ENCODE measurements around the gene TELO2. TPM values are rescaled to one million over a fixed set of nuclear protein-coding genes. Genes with fewer than 3 reads are reported as not detected.

Gene TELO2
- total RNA-seq, 2 donors from 2014 or later = 24.8 to 27.9 TPM

DNA sequence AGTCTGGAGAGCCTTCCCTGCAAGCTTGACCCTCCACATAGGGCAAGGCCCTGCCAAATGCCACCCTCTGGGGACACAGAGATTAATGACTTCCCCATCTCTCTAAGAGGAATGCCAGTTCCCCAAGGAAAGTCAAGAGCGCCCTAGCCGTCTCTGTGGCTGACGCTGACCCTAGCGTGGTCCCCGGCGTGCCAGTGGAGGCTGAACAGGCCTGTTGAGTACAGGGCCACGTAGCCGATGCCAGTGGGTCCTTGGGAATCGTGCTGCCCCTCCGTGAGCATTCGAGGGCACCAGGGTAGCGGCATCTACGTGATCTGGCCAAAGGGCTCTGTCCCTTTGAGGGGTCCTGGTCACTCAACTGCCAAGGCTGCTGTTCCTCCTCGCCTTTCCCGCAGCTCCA lies 57.5 kb downstream of the TELO2 start:
- H3K27ac ChIP-seq = peak overlapping the region; percentile 77 to 95
- H3K4me1 ChIP-seq (ENCODE audit: control insufficient read depth in 1 of 2, low read depth in 2 of 2) = peaks cover 49 to 64% of the 10 kb centered on the region in 2 donors
- peaks cover 22% of the 10 kb centered on the region for H3K36me3 ChIP-seq
- DNase-seq (ENCODE audit: low spot score) (no peak), ATAC-seq (ENCODE audit: insufficient number of reproducible peaks, low FRiP score, low read depth) (no peak)
- no peak overlapping the region for H3K4me3 ChIP-seq
- TF ChIP-seq, protein P1, sequence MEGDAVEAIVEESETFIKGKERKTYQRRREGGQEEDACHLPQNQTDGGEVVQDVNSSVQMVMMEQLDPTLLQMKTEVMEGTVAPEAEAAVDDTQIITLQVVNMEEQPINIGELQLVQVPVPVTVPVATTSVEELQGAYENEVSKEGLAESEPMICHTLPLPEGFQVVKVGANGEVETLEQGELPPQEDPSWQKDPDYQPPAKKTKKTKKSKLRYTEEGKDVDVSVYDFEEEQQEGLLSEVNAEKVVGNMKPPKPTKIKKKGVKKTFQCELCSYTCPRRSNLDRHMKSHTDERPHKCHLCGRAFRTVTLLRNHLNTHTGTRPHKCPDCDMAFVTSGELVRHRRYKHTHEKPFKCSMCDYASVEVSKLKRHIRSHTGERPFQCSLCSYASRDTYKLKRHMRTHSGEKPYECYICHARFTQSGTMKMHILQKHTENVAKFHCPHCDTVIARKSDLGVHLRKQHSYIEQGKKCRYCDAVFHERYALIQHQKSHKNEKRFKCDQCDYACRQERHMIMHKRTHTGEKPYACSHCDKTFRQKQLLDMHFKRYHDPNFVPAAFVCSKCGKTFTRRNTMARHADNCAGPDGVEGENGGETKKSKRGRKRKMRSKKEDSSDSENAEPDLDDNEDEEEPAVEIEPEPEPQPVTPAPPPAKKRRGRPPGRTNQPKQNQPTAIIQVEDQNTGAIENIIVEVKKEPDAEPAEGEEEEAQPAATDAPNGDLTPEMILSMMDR (IDR thresholded peaks at IDR 0.05) = no peak
- no peaks in the 10 kb centered on the region for H3K9me3 ChIP-seq
- H3K27me3 ChIP-seq (replicated peaks; ENCODE audit: insufficient read depth) = no peaks in the 10 kb centered on the region

DNA sequence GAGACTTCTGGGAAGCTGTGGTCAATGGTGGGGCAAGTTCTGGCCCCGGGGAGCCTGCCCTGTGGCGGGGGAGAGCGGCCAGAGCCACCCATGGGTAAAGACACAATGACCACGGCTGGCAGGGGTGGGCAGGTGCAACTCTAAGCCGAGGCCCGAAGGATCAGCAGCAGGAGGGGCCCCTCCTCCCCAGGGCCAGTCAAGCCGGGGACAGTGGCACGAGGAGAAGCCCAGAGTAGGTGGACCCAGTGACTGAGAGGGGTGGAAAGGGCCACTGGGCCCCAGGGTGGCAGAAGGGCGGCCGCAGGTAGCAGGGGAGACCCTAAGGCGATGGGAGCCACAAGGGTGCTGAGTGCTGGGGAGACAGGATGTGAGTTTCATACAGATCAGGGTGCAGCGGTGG lies 58.0 kb downstream of the TELO2 start:
- H3K36me3 ChIP-seq = peaks cover 26% of the 10 kb centered on the region
- no peak overlapping the region for H3K4me3 ChIP-seq

DNA sequence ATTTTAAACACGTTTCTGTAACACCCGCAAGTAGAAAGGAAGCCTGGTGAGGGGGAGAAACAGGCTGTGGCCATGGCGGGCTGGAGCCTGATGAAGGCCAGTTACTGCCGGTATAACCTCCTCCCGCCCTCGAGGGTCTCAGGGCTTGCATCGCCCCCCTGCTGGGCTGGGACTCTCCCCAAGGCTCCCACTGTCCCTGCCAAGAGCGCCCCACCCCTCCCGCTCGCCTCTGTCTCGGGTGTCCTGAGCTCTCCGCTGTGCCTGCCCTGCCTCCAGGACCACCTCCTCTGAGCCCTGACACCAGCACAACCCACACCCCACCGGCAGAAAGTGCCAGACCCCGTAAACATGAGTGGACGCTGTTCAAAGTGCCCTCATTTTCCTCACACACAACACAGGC lies 59.0 kb downstream of the TELO2 start:
- Histone ChIP-seq H3K9me3 (no peaks in the 10 kb centered on the region), H3K36me3 (peaks cover 27% of the 10 kb centered on the region), H3K4me1 (ENCODE audit: control insufficient read depth in 1 of 2, low read depth in 2 of 2) (peaks cover 35 to 63% of the 10 kb centered on the region in 2 donors), H3K27ac (no peak overlapping the region), H3K4me3 (no peak overlapping the region), H3K27me3 (replicated peaks; ENCODE audit: insufficient read depth) (no peaks in the 10 kb centered on the region)
- DNase-seq (ENCODE audit: low spot score) (no peak), ATAC-seq (ENCODE audit: insufficient number of reproducible peaks, low FRiP score, low read depth) (no peak)
- TF ChIP-seq, protein P1 (IDR thresholded peaks at IDR 0.05) = no peak

More for the DNA sequence above, 58.0 kb downstream of the TELO2 start:
- Histone ChIP-seq H3K4me1 (ENCODE audit: control insufficient read depth in 1 of 2, low read depth in 2 of 2) (peaks cover 44 to 63% of the 10 kb centered on the region in 2 donors), H3K9me3 (no peaks in the 10 kb centered on the region), H3K27ac (peak overlapping the region; percentile 77 to 95), H3K27me3 (replicated peaks; ENCODE audit: insufficient read depth) (no peaks in the 10 kb centered on the region)
- DNase-seq (ENCODE audit: low spot score) = no peak
- ATAC-seq (ENCODE audit: insufficient number of reproducible peaks, low FRiP score, low read depth) = no peak
- TF ChIP-seq, protein P1 (IDR thresholded peaks at IDR 0.05) = no peak

DNA sequence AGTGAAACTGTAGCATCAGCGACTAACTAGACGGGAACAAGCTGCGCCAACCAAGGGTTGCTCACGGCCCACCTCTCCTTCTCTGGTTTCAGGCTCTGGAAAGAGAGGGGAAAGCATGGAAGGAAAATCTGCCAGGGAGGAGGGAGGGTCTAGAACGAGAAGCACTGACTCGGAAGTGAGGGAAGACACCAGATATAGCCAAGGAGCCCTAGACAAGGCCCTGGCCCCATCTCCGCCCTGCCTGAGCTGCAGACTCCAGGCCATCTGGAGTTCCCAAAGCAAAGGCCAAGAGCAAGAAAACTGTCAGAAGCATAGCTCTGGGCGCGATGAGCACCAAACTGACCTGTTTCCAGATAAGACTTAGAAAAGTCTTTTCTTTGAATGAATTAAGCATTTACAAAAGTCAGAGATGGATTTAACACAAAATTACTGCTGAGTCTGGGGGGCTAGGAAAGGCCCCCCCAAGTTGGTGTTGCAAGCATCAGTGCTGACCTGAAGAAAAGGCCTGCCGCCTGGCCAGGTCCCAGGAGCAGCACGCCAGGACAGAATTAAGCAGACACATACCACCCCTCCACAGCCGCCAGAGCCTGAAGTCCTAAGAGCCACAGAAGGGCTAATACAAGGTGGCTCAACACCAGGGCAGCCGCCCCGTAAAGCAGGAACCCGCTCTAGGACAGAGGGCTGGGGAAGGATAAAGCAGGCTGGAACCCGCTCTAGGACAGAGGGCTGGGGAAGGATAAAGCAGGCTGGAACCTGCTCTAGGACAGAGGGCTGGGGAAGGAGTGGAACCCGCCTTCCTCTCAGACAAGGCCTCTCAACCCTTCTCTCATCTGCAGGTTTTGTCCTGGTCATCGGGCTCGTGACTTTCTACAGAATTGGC lies 61.0 kb downstream of the TELO2 start:
- no peaks in the 10 kb centered on the region for H3K9me3 ChIP-seq
- no peak overlapping the region for H3K27ac ChIP-seq
- peaks cover 18 to 43% of the 10 kb centered on the region in 2 donors for H3K4me1 ChIP-seq (ENCODE audit: control insufficient read depth in 1 of 2, low read depth in 2 of 2)
- peaks cover 46% of the 10 kb centered on the region for H3K36me3 ChIP-seq
- TF ChIP-seq, protein P1 (IDR thresholded peaks at IDR 0.05) = no peak
- DNase-seq (ENCODE audit: low spot score) = no peak
- no peak overlapping the region for H3K4me3 ChIP-seq
- ATAC-seq (ENCODE audit: insufficient number of reproducible peaks, low FRiP score, low read depth) = no peak
- no peaks in the 10 kb centered on the region for H3K27me3 ChIP-seq (replicated peaks; ENCODE audit: insufficient read depth)

DNA sequence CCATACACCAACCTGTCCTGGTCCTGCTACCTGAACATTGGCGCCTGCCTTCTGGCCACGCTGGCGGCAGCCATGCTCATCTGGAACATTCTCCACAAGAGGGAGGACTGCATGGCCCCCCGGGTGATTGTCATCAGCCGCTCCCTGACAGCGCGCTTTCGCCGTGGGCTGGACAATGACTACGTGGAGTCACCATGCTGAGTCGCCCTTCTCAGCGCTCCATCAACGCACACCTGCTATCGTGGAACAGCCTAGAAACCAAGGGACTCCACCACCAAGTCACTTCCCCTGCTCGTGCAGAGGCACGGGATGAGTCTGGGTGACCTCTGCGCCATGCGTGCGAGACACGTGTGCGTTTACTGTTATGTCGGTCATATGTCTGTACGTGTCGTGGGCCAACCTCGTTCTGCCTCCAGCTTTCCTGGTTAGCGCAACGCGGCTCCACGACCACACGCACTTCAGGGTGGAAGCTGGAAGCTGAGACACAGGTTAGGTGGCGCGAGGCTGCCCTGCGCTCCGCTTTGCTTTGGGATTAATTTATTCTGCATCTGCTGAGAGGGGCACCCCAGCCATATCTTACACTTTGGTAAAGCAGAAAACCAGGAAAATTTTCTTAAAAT lies 61.8 kb downstream of the TELO2 start:
- DNase-seq (ENCODE audit: low spot score) (no peak), ATAC-seq (ENCODE audit: insufficient number of reproducible peaks, low FRiP score, low read depth) (no peak)
- peaks cover 11 to 35% of the 10 kb centered on the region in 2 donors for H3K4me1 ChIP-seq (ENCODE audit: control insufficient read depth in 1 of 2, low read depth in 2 of 2)
- no peak overlapping the region for H3K27ac ChIP-seq
- TF ChIP-seq, protein P1 (IDR thresholded peaks at IDR 0.05) = no peak
- H3K36me3 ChIP-seq = peaks cover 49% of the 10 kb centered on the region
- H3K27me3 ChIP-seq (replicated peaks; ENCODE audit: insufficient read depth) = no peaks in the 10 kb centered on the region
- H3K9me3 ChIP-seq = no peaks in the 10 kb centered on the region
- H3K4me3 ChIP-seq = no peak overlapping the region

Data from thoracic aorta (tissue), 2 donors.